HG03103 (cell line): ENCODE measurements around the gene THAP3.

Experiments
- ATAC-seq: cut with Tn5 transposase; IDR thresholded peaks from one replicate; pipeline ENCODE4 v1.9.1; 2021; ENCODE audit warnings: low read depth; ENCODE audit not compliant: unreplicated experiment

Gene THAP3, protein sequence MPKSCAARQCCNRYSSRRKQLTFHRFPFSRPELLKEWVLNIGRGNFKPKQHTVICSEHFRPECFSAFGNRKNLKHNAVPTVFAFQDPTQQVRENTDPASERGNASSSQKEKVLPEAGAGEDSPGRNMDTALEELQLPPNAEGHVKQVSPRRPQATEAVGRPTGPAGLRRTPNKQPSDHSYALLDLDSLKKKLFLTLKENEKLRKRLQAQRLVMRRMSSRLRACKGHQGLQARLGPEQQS

GRCh38 chr1:6624710-6625583 is at the start of gene THAP3:
THAP3 (plus strand) TSS chr1:6624868; CDS start chr1:6625219, 351 bp downstream.
- peak; percentile 83 for ATAC-seq

DNA sequence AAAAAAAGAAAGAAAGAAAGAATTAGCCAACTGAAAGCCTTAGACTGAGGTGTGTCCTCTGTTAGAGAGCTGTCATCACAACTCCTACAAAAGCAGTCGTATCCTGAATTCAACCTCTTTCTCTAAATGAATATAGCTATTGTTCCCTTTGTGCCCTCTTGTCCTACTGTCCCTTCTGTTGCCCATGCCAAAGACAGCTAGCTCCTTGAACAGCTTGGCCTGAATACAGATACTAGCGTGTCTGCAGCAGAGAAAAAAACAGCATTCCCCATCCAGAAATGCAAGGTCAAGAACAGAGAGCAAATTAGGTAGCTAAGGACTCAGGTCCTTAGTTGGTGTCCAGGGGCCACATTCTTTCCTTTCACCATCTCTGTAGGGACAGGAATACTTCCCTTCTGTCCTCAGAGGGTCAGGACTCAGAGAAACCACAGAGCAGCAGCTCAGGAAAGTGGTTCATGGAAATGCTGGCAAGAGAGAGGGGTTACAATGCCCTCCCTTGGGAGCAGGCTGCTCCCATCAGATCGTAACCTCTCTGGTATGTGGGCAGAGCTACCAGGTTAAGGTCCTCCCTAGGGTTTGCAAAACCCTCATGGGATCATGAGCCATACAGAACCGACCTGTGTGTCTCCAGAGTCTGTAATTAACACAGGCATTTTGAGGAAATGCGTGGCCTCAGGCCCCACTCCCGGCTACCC is 46.7 kb upstream of the THAP3 start:
- ATAC-seq, result no peak

DNA sequence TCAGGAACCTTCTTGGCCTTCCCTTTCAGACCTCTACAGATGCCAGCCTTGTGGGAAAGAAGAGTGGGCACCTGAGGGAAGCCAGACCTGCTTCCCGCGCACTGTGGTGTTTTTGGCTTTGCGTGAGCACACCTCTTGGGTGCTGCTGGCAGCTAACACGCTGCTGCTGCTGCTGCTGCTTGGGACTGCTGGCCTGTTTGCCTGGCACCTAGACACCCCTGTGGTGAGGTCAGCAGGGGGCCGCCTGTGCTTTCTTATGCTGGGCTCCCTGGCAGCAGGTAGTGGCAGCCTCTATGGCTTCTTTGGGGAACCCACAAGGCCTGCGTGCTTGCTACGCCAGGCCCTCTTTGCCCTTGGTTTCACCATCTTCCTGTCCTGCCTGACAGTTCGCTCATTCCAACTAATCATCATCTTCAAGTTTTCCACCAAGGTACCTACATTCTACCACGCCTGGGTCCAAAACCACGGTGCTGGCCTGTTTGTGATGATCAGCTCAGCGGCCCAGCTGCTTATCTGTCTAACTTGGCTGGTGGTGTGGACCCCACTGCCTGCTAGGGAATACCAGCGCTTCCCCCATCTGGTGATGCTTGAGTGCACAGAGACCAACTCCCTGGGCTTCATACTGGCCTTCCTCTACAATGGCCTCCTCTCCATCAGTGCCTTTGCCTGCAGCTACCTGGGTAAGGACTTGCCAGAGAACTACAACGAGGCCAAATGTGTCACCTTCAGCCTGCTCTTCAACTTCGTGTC is 45.9 kb upstream of the THAP3 start:
- no peak for ATAC-seq

DNA sequence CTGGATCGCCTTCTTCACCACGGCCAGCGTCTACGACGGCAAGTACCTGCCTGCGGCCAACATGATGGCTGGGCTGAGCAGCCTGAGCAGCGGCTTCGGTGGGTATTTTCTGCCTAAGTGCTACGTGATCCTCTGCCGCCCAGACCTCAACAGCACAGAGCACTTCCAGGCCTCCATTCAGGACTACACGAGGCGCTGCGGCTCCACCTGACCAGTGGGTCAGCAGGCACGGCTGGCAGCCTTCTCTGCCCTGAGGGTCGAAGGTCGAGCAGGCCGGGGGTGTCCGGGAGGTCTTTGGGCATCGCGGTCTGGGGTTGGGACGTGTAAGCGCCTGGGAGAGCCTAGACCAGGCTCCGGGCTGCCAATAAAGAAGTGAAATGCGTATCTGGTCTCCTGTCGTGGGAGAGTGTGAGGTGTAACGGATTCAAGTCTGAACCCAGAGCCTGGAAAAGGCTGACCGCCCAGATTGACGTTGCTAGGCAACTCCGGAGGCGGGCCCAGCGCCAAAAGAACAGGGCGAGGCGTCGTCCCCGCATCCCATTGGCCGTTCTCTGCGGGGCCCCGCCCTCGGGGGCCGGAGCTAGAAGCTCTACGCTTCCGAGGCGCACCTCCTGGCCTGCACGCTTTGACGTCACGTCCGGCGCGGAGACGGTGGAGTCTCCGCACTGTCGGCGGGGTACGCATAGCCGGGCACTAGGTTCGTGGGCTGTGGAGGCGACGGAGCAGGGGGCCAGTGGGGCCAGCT is 45.1 kb upstream of the THAP3 start, which contains the start of gene ZBTB48:
Gene ZBTB48, plus strand, starts transcription at position 621 of the 745 bp plus-strand sequence. CDS start 616 bp downstream, outside the sequence.
- ATAC-seq, result peak; percentile 96

GRCh38 chr1:6580119-6580592 is 44.5 kb upstream of the THAP3 start:
- ATAC-seq, result no peak

DNA sequence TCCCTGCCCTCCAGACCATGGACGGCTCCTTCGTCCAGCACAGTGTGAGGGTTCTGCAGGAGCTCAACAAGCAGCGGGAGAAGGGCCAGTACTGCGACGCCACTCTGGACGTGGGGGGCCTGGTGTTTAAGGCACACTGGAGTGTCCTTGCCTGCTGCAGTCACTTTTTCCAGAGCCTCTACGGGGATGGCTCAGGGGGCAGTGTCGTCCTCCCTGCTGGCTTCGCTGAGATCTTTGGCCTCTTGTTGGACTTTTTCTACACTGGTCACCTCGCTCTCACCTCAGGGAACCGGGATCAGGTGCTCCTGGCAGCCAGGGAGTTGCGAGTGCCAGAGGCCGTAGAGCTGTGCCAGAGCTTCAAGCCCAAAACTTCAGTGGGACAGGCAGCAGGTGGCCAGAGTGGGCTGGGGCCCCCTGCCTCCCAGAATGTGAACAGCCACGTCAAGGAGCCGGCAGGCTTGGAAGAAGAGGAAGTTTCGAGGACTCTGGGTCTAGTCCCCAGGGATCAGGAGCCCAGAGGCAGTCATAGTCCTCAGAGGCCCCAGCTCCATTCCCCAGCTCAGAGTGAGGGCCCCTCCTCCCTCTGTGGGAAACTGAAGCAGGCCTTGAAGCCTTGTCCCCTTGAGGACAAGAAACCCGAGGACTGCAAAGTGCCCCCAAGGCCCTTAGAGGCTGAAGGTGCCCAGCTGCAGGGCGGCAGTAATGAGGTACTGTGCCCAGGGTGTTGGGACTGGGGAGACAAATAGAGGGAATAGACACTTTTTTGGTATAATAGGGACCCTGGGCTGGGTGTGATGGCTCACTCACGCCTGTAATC is 43.9 kb upstream of the THAP3 start:
- ATAC-seq, result no peak

- no peak for ATAC-seq
Observed at GRCh38 chr1:6581561-6582305, 42.9 kb upstream of the THAP3 start.

DNA sequence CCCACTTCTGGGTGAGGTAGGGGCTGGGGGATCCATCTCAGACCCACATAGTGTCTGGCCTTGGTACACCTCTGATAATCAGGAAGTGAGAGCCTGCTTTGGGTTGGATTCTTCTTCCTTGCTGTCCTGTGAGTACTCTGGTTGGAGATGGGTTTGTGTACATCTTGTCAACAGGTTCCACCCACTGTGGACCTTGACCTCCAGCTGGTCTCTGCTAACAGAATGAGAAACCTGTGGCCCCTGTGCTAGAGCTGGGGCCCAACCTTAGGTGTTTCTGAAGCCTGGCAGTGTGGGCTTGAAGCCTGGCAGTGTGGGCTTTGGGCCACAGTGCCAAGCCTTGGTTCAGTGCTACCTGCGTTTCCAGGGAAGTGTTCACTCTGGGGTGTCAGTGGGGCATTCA is 42.3 kb upstream of the THAP3 start:
- no peak for ATAC-seq

DNA sequence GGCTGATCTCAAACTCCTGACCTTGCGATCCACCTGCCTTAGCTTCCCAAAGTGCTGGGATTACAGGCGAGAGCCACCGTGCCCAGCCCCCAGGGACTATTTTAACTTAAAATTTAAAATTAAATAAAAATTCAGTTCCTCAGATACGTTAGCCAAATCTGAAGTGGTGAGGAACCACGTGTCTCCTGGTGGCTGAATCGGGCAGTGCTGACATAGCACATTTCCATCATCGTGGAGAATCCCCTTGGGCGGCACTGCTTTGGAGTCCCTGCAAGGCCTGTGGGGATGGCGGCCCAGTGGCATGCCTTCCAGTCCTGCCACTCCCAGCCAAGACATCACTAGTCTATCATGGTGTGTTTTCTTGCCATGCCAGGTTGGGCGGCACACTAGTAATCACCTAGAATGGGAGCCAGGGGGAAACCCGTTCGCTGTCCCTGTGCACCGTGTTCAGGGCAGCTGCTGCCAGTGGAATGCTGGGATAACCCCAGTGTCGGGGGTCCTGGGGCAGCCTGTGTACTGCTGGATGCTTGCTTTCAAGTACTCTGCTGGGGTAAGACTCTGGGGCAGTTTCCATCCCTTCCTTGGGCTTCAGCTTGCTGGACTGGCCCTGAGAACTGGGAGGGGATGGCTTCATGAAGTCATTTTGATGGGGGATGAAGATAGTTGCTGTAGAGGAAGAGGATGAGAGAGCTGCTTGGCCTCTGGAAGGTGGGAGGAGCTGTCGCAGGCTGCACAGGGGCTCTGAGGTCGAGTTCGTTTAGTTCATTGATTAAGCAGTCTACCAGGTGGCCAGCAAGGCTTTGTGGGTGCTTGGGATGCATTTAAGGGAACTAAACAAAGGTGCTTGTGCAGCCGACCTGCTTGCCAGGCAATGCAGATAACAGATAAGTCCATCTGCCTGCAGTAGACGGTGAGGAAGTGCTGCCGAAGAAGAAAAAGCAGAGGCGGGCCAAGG is 40.3 kb upstream of the THAP3 start:
- ATAC-seq, result no peak

DNA sequence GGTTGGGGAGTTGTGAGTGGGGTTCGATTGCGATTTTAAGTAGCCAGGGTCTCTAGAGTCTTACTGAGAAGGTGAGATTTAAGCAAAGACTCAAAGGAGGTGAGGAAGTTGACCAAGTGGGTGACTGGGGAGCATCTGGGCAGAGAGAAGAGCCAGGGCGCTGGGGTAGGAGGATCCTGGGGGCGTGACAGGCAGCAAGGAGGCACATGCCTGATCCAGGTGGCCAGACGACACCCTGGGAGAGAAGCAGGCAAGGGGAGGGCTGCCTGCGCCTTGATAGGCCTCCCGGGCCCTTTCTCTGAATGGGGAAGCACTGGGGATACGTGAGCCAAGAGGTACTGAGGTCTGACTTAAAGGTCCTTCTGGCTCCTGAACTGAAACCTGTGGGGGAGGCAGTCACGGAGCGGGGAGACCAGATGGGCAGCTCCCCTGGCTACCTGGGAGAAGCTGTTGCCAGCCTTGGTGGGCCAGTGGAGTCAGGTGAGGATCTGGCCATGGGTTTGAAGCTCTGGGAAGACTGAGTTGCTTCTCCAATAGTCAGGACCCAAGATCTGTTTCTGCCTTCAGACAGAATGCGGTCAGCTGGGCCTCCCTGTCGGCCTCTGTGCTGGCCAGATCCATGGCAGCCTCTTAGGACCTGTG is 39.5 kb upstream of the THAP3 start:
- no peak for ATAC-seq

- ATAC-seq, result no peak
Observed at GRCh38 chr1:6585841-6586240, 38.8 kb upstream of the THAP3 start.

- ATAC-seq, result no peak
Observed at GRCh38 chr1:6586404-6586816, 38.3 kb upstream of the THAP3 start.

- ATAC-seq, result no peak
Observed at GRCh38 chr1:6587261-6588005, 37.2 kb upstream of the THAP3 start.

DNA sequence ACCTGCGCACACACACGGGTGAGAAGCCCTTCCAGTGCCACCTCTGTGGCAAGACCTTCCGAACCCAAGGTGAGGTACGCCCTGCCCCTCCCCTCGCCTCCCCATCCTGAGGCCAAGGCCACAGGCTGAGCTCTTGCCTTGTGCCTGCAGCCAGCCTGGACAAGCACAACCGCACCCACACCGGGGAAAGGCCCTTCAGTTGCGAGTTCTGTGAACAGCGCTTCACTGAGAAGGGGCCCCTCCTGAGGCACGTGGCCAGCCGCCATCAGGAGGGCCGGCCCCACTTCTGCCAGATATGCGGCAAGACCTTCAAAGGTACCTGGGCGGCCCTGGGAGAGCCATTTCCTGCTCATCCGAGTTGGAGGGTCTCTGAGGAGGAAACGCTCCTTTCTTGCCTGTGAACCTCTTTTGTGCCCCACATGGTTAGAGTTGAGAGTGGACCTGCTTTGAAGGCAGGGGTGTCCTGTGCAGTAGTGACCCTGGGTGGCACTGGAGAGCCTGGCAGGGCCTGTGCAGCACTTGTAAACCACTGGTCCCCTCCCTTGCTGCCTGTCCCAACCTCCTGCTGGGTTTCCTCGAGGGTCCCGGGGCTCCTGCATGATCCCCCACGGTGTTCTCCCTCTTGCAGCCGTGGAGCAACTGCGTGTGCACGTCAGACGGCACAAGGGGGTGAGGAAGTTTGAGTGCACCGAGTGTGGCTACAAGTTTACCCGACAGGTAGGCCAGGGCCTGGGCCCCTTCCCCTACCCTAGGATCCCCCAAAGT is 36.4 kb upstream of the THAP3 start:
- ATAC-seq, result no peak

GRCh38 chr1:6588893-6589520 is 35.7 kb upstream of the THAP3 start:
- ATAC-seq, result no peak
